CD4-positive, alpha-beta T cell (primary cell): ENCODE data around the gene WAC. TPM values are rescaled to one million over a fixed set of nuclear protein-coding genes. Genes with fewer than 3 reads are reported as not detected.
A peak's percentile ranks its signal among the peaks of the same experiment; 100 is the strongest.

Source experiments
- ATAC-seq: fragments of 200-7000 bp; cut with Tn5 transposase; one replicate; pipeline ENCODE4 v1.10.0; 2022; ENCODE audit warnings: mild to moderate bottlenecking; ENCODE audit not compliant: poor library complexity
- CTCF ChIA-PET: fragments of 350-600 bp; sonication (Branson Sonifier 250); formaldehyde crosslinking; loops from one replicate; lab custom pipeline; 2021; ENCODE audit warnings: antibody characterized with exemption, inconsistent platforms; lab: Charles Lee
- POLR2A ChIA-PET: fragments of 350-600 bp; sonication (Branson Sonifier 250); formaldehyde crosslinking; loops from one replicate; lab custom pipeline; 2021; ENCODE audit warnings: antibody characterized with exemption, inconsistent platforms; lab: Charles Lee
- DNase-seq, 14 experiments: peaks; one replicate each; pipeline ENCODE4 v3.0.0-alpha.2; 2013 to 2020; ENCODE audit warnings: mixed read lengths in 2 of 14
- H3K27ac ChIP-seq, 2 donors: one replicate each; pipeline versions ENCODE4 v1.5.1 to v1.7.0; 2013; ENCODE audit warnings: low read length in 2 of 2, low read depth in 1 of 2, mild to moderate bottlenecking in 1 of 2
- H3K27me3 ChIP-seq, 2 experiments: 1 replicate in 1 of 2; 2 replicates in 1 of 2; pipeline versions ENCODE4 v1.6.1 to v1.7.0; 2013; ENCODE audit warnings: low read length in 2 of 2, control low read depth in 1 of 2, mild to moderate bottlenecking in 1 of 2, moderate library complexity in 1 of 2; ENCODE audit not compliant: insufficient read depth in 2 of 2, control insufficient read depth in 1 of 2
- H3K36me3 ChIP-seq: one replicate; pipeline ENCODE4 v1.6.1; 2013; ENCODE audit warnings: low read length, control low read depth; ENCODE audit not compliant: insufficient read depth
- H3K4me1 ChIP-seq: one replicate; pipeline ENCODE4 v1.6.1; 2013; ENCODE audit warnings: low read length, control low read depth; ENCODE audit not compliant: insufficient read depth
- H3K4me3 ChIP-seq: one replicate; pipeline ENCODE4 v1.5.1; 2013; ENCODE audit warnings: mild to moderate bottlenecking, low read length, moderate library complexity
- H3K9me3 ChIP-seq, 2 experiments: 1 replicate in 1 of 2; 2 replicates in 1 of 2; pipeline versions ENCODE4 v1.6.1 to v1.7.0; 2013; ENCODE audit warnings: low read length in 2 of 2, mild to moderate bottlenecking in 2 of 2, control low read depth in 1 of 2, moderate library complexity in 1 of 2; ENCODE audit not compliant: control insufficient read depth in 1 of 2, insufficient read depth in 1 of 2
- H3K27ac Mint-ChIP-seq: one replicate; pipeline ENCODE4 v1.8.0; 2020; ENCODE audit warnings: mixed read lengths
- H3K27me3 Mint-ChIP-seq: one replicate; pipeline ENCODE4 v1.8.0; 2021; ENCODE audit warnings: mixed read lengths
- H3K36me3 Mint-ChIP-seq: one replicate; pipeline ENCODE4 v1.8.0; 2021; ENCODE audit warnings: low read depth, mixed read lengths
- H3K4me1 Mint-ChIP-seq: one replicate; pipeline ENCODE4 v1.8.0; 2021; ENCODE audit warnings: low read depth, mixed read lengths
- H3K4me3 Mint-ChIP-seq: one replicate; pipeline ENCODE4 v1.8.0; 2020; ENCODE audit warnings: mild to moderate bottlenecking, mixed read lengths
- H3K9me3 Mint-ChIP-seq: one replicate; pipeline ENCODE4 v1.8.0; 2020; ENCODE audit warnings: mixed read lengths
- CTCF ChIP-seq: fragments of 200-600 bp; IDR thresholded peaks from one replicate; pipeline ENCODE4 v1.8.0; 2022; ENCODE audit warnings: antibody characterized with exemption, mild to moderate bottlenecking
- intact Hi-C, 2 experiments: fragments of 100-400 bp; cut with DNase I in 1 of 2; cut with micrococcal nuclease in 1 of 2; formaldehyde crosslinking; loops; one replicate each; pipeline versions ENCODE4 v1.15.1 to v1.9.0; 2023 to 2025; cut with DNase I, micrococcal nuclease
- total RNA-seq, 174 experiments: library from RNA in 2 of 174; stranded (reverse) in 2 of 174; gene quantifications; one replicate each; pipeline ENCODE4 v1.2.3 and lab custom pipeline; 2021 to 2026

Gene WAC
- total RNA-seq, 2 experiments from 2014 or later: 169 to 177 TPM

- CTCF ChIA-PET: no interaction called here
- H3K27ac Mint-ChIP-seq: peak overlapping the region; percentile 98
- intact Hi-C loops: loop anchor here (2.0 to 10.0 kb wide), 9 partner anchors 17 to 1379 kb away; partner anchors contain the start of genes BAMBI (in 1 of the 2), MASTL (in 1 of the 2), MPP7 (in 1 of the 2) and YME1L1 (in 1 of the 2)
- TF ChIP-seq CTCF: no peak
- Histone ChIP-seq H3K9me3 (no peaks in the 10 kb centered on the region), H3K4me3 (peak overlapping the region; percentile 98), H3K27me3 (no peaks in the 10 kb centered on the region), H3K27ac (peak overlapping the region; percentile 67 to 83), H3K36me3 (peaks cover 38% of the 10 kb centered on the region), H3K4me1 (peaks cover 29% of the 10 kb centered on the region)
- peaks cover 72% of the 10 kb centered on the region for H3K4me1 Mint-ChIP-seq
- H3K27me3 Mint-ChIP-seq: no peaks in the 10 kb centered on the region
- peaks cover 79% of the 10 kb centered on the region for H3K36me3 Mint-ChIP-seq
- DNase-seq (peak; percentile 48 to 78 (median 62)), ATAC-seq (peak; percentile 21)
- POLR2A ChIA-PET: interaction anchor here (0.7 to 3.9 kb wide), 6 partner anchors 12 to 1380 kb away, joined by 4 to 45 read pairs (median 8); partner anchors contain the start of gene YME1L1
- H3K9me3 Mint-ChIP-seq: no peaks in the 10 kb centered on the region
- H3K4me3 Mint-ChIP-seq: peak overlapping the region; percentile 100
Observed at GRCh38 chr10:28533571-28534304, 820 bp downstream of the WAC start.

GRCh38 chr10:28535846-28536245 lies 2.9 kb downstream of the WAC start:
- Mint-ChIP-seq H3K36me3 (peaks cover 85% of the 10 kb centered on the region), H3K9me3 (no peaks in the 10 kb centered on the region), H3K27ac (peak overlapping the region; percentile 98), H3K27me3 (no peaks in the 10 kb centered on the region), H3K4me1 (peaks cover 62% of the 10 kb centered on the region), H3K4me3 (peak overlapping the region; percentile 96)
- no peaks in the 10 kb centered on the region for H3K27me3 ChIP-seq
- H3K9me3 ChIP-seq: no peaks in the 10 kb centered on the region
- no peak overlapping the region for H3K27ac ChIP-seq
- ChIA-PET POLR2A (no interaction called here), CTCF (no interaction called here)
- no peak for DNase-seq
- no peak for ATAC-seq
- H3K4me1 ChIP-seq: peaks cover 23% of the 10 kb centered on the region
- intact Hi-C loops: loop anchor here (2.0 to 10.0 kb wide), 5 partner anchors 15 to 1381 kb away; partner anchors contain the start of genes MASTL (in 1 of the 2), MPP7 (in 1 of the 2) and YME1L1 (in 1 of the 2)
- H3K36me3 ChIP-seq: peaks cover 59% of the 10 kb centered on the region
- H3K4me3 ChIP-seq: no peak overlapping the region
- TF ChIP-seq CTCF: no peak

GRCh38 chr10:28538595-28538994 lies 5.7 kb downstream of the WAC start:
- peak in 1 of 14 experiments; percentile 19 for DNase-seq
- no peak for TF ChIP-seq CTCF
- Mint-ChIP-seq H3K4me1 (peaks cover 73% of the 10 kb centered on the region), H3K9me3 (no peaks in the 10 kb centered on the region), H3K27ac (no peak overlapping the region), H3K4me3 (no peak overlapping the region), H3K27me3 (no peaks in the 10 kb centered on the region), H3K36me3 (peaks cover 94% of the 10 kb centered on the region)
- Histone ChIP-seq H3K9me3 (no peaks in the 10 kb centered on the region), H3K27ac (no peak overlapping the region), H3K27me3 (no peaks in the 10 kb centered on the region), H3K36me3 (peaks cover 81% of the 10 kb centered on the region), H3K4me1 (peaks cover 20% of the 10 kb centered on the region), H3K4me3 (no peak overlapping the region)
- ChIA-PET POLR2A (no interaction called here), CTCF (no interaction called here)
- intact Hi-C loops: loop anchor here (10.0 kb wide), 3 partner anchors 56 to 1384 kb away; partner anchors contain the start of genes MASTL (in 1 of the 2) and YME1L1 (in 1 of the 2)
- no peak for ATAC-seq
